Stimulated activated memory B cell treated with anti-CD40 and anti-IgM and Interleukin-4, amounts not matched to agents 10 μg/mL and 1 μg/mL and 100 μg/mL, for 72 hours (primary cell): Measurements from ENCODE around the gene SYNGR4.

Experiments used
- ATAC-seq: fragments of 150-1000 bp; cut with Tn5 transposase; 2 replicates; pipeline ENCODE4 v1.10.0; 2021
- H3K27ac Mint-ChIP-seq: one replicate; pipeline ENCODE4 v1.8.0; 2022; ENCODE audit warnings: mild to moderate bottlenecking, mixed read lengths
- H3K27me3 Mint-ChIP-seq: one replicate; pipeline ENCODE4 v1.8.0; 2022; ENCODE audit warnings: mixed read lengths
- H3K36me3 Mint-ChIP-seq: one replicate; pipeline ENCODE4 v1.8.0; 2022; ENCODE audit warnings: mixed read lengths
- H3K4me1 Mint-ChIP-seq: one replicate; pipeline ENCODE4 v1.8.0; 2022; ENCODE audit warnings: mixed read lengths
- H3K4me3 Mint-ChIP-seq: one replicate; pipeline ENCODE4 v1.8.0; 2022; ENCODE audit warnings: mild to moderate bottlenecking, moderate library complexity, mixed read lengths
- H3K9me3 Mint-ChIP-seq: one replicate; pipeline ENCODE4 v1.8.0; 2022; ENCODE audit warnings: mixed read lengths

The SYNGR4 gene

GRCh38 chr19:48417421-48417820 lies 53.3 kb downstream of the SYNGR4 start:
- Mint-ChIP-seq H3K27ac (no peak overlapping the region), H3K4me1 (peaks cover 21% of the 10 kb centered on the region), H3K27me3 (peaks cover 59% of the 10 kb centered on the region), H3K36me3 (no peaks in the 10 kb centered on the region), H3K4me3 (no peak overlapping the region), H3K9me3 (no peaks in the 10 kb centered on the region)
- no peak for ATAC-seq

- Mint-ChIP-seq H3K36me3 (no peaks in the 10 kb centered on the region), H3K4me1 (peaks cover 21% of the 10 kb centered on the region), H3K4me3 (peak overlapping the region; percentile 79), H3K9me3 (no peaks in the 10 kb centered on the region), H3K27me3 (peaks cover 56% of the 10 kb centered on the region), H3K27ac (peak overlapping the region; percentile 81)
- ATAC-seq: no peak
These were observed 54.3 kb downstream of the SYNGR4 start for GRCh38 chr19:48418317-48419064.

DNA sequence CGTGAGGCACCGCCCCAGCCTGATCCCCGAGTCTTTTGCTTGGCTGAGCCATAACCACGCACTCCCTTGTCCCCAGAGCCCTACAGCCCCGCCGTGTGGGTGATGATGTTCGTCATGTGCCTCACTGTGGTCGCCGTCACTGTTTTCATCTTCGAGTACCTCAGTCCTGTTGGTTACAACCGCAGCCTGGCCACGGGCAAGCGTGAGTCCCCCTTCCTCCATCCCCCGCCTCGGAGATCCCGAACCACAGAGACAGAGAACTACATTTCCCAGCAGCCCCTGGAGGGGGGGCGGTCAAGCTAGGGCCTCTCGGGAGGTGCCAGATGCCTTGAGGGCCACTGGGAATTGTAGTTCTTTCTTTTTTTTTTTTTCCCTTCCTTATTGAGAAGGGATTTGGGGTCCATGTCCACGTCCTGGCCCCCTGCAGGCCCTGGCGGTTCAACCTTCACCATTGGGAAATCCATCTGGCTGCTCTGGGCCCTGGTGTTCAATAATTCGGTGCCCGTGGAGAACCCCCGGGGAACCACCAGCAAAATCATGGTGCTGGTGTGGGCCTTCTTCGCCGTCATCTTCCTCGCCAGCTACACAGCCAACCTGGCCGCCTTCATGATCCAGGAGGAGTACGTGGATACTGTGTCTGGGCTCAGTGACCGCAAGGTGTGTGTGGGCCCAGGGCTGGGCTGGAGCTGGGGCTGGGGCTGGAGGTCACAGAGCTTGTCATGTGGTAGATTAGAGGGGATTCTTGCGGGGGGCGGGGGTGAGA lies 55.2 kb downstream of the SYNGR4 start:
- Mint-ChIP-seq H3K27me3 (peaks cover 47% of the 10 kb centered on the region), H3K4me3 (peak overlapping the region; percentile 79), H3K9me3 (no peaks in the 10 kb centered on the region), H3K36me3 (no peaks in the 10 kb centered on the region), H3K4me1 (peaks cover 22% of the 10 kb centered on the region), H3K27ac (peak overlapping the region; percentile 81)
- ATAC-seq: peak; percentile 91

- Mint-ChIP-seq H3K4me1 (peaks cover 25% of the 10 kb centered on the region), H3K36me3 (no peaks in the 10 kb centered on the region), H3K27ac (no peak overlapping the region), H3K9me3 (no peaks in the 10 kb centered on the region), H3K27me3 (peaks cover 25% of the 10 kb centered on the region), H3K4me3 (no peak overlapping the region)
- no peak for ATAC-seq
These were observed 57.4 kb downstream of the SYNGR4 start for GRCh38 chr19:48421548-48421947.

GRCh38 chr19:48424694-48425219 lies 60.6 kb downstream of the SYNGR4 start:
- H3K27ac Mint-ChIP-seq: peak overlapping the region; percentile 44
- ATAC-seq: peak; percentile 84

More at GRCh38 chr19:48424694-48425219, 60.6 kb downstream of the SYNGR4 start:
- no peaks in the 10 kb centered on the region for H3K36me3 Mint-ChIP-seq
- H3K4me1 Mint-ChIP-seq: peaks cover 10% of the 10 kb centered on the region
- H3K27me3 Mint-ChIP-seq: no peaks in the 10 kb centered on the region
- no peaks in the 10 kb centered on the region for H3K9me3 Mint-ChIP-seq
- H3K4me3 Mint-ChIP-seq: peak overlapping the region; percentile 37
